ENCODE data around the gene DGKH. TPM values are rescaled to one million over a fixed set of nuclear protein-coding genes. Genes with fewer than 3 reads are reported as not detected.

Gene DGKH
- total and polyA plus RNA-seq, 10 of the 15 experiments (the other 5 are each of a cell fraction or from before 2014, with no cell fraction given) = 1.3 to 15.2 (median 7.3) TPM

DNA sequence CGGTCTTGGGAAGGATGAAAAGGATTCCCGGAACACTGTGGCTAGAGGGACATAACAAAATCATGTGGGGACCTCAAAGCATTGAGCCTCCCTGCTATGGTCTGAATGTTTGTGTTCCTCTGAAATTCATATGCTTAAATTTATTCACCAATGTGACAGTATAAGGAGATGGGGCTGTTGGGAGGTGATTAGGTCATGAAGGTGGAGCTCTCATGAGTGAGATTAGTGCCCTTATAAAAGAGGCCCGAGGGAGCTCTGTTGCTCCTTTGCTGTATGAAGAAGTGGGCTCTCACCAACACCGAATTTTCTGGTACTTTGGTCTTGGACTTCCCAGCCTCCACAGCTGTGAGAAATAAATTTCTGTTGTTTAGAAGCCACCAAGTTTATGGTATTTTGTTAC, 26.1 kb upstream of the DGKH start:
- POLR2A ChIA-PET = interaction anchor here (0.5 to 0.6 kb wide), 2 partner anchors 163 to 500 kb away, joined by 3 to 5 read pairs; no protein-coding TSS in a partner anchor
- no peak overlapping the region for H3K4me3 ChIP-seq
- CTCF ChIA-PET = interaction anchor here (1.0 kb wide), 1 partner anchor 13 kb away, joined by 3 read pairs; no protein-coding TSS in a partner anchor
- no peak for DNase-seq (ENCODE audit: low read depth, low spot score)
- RAD21 ChIA-PET (ENCODE audit: unreplicated experiment) = no interaction called here
- WGBS (ENCODE audit: insufficient coverage, insufficient replicate concordance, low lambda C conversion rate, missing lambda C conversion rate) = 35% methylated on average over 4 of the region's 4 CpGs
- H4K20me1 ChIP-seq (ENCODE audit: control insufficient read depth, insufficient read depth) = no peaks in the 10 kb centered on the region
- in situ Hi-C loops (cut with MboI) (no loop called here), intact Hi-C loops (cut with micrococcal nuclease; ENCODE audit: unreplicated experiment) (no loop called here)
- H3K27me3 ChIP-seq (replicated peaks in 1 of 2; ENCODE audit: control insufficient read depth in 2 of 2, insufficient read depth in 2 of 2, low read length in 1 of 2) = no peaks in the 10 kb centered on the region
- no peak for ATAC-seq
- no peaks in the 10 kb centered on the region for H3K36me3 ChIP-seq (ENCODE audit: control insufficient read depth in 2 of 2, insufficient read depth in 2 of 2, low read length in 1 of 2)
- H3K4me1 ChIP-seq (ENCODE audit: control insufficient read depth, insufficient read depth, low read length) = no peaks in the 10 kb centered on the region
- SMC1A ChIA-PET (ENCODE audit: uncharacterized antibody, unreplicated experiment) = interaction anchor here (1.1 kb wide), 1 partner anchor 12 kb away, joined by 3 read pairs; no protein-coding TSS in a partner anchor
- no peak overlapping the region for H2AFZ ChIP-seq (ENCODE audit: control insufficient read depth, low read depth, low read length)
- no peaks in the 10 kb centered on the region for H3K9me3 ChIP-seq (replicated peaks; ENCODE audit: control insufficient read depth, insufficient read depth, low read length)
- H3K9ac ChIP-seq (ENCODE audit: control insufficient read depth, insufficient read depth, low read length) = no peak overlapping the region
- no peak for FAIRE-seq
- H3K4me2 ChIP-seq (ENCODE audit: control insufficient read depth, insufficient read depth) = no peak overlapping the region
- H3K27ac ChIP-seq (ENCODE audit: control insufficient read depth, insufficient read depth) = no peak overlapping the region
- H3K79me2 ChIP-seq (ENCODE audit: control insufficient read depth, insufficient read depth, low read length) = no peaks in the 10 kb centered on the region
- BruUV-seq (replicated peaks) = no TSS peak
- no peak for TF ChIP-seq HCFC1 (IDR thresholded peaks at IDR 0.05; ENCODE audit: low read length)
- TF ChIP-seq POLR2AphosphoS2 (IDR thresholded peaks at IDR 0.05; ENCODE audit: low read depth, low read length) = no peak
- TF ChIP-seq RAD51 (IDR thresholded peaks at IDR 0.05) = no peak

DNA sequence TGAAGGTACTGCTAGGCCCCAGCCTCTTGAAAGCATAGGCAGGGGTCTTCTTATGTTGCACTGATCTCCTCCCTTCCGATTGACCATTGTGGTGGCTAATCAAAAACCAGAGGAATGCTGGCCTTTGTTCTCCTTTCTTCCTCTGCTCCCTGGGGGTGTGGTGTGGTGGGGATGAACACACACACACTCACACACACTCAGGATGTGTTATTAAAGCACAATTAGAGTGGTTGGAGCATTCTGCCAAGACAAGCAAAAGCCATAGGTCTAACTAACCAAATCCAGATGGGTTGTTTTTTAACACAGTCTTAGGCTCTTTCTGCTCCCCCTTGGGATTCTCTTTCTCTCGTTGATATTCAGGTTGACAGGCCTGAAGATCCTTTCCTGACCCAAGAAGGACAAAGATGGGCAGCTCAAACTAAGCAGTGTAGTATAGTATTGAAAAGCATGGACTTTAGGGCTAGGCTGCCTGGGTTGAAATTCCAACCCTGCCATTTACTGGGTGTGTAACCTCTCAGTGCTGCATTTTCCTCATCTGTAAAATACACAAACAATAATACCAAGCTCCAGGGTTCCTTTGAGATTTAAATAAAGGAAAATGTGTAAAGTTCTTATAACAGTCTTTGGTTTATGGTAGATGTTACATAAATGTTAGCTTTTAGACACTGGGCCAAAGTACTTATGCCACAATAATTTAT, 25.5 kb upstream of the DGKH start:
- intact Hi-C loops (cut with micrococcal nuclease; ENCODE audit: unreplicated experiment) (no loop called here), in situ Hi-C loops (cut with MboI) (no loop called here)
- no peaks in the 10 kb centered on the region for H3K36me3 ChIP-seq (ENCODE audit: control insufficient read depth in 2 of 2, insufficient read depth in 2 of 2, low read length in 1 of 2)
- BruUV-seq (replicated peaks) = no TSS peak
- H3K9me3 ChIP-seq (replicated peaks; ENCODE audit: control insufficient read depth, insufficient read depth, low read length) = no peaks in the 10 kb centered on the region
- RAD21 ChIA-PET (ENCODE audit: unreplicated experiment) = interaction anchor here (0.7 kb wide), 1 partner anchor 118 kb away, joined by 3 read pairs; no protein-coding TSS in a partner anchor
- H2AFZ ChIP-seq (ENCODE audit: control insufficient read depth, low read depth, low read length) = no peak overlapping the region
- SMC1A ChIA-PET (ENCODE audit: uncharacterized antibody, unreplicated experiment) = interaction anchor here (1.1 to 1.2 kb wide), 2 partner anchors 11 to 70 kb away, joined by 3 read pairs; no protein-coding TSS in a partner anchor
- H3K9ac ChIP-seq (ENCODE audit: control insufficient read depth, insufficient read depth, low read length) = no peak overlapping the region
- no peaks in the 10 kb centered on the region for H3K27me3 ChIP-seq (replicated peaks in 1 of 2; ENCODE audit: control insufficient read depth in 2 of 2, insufficient read depth in 2 of 2, low read length in 1 of 2)
- H3K4me2 ChIP-seq (ENCODE audit: control insufficient read depth, insufficient read depth) = no peak overlapping the region
- H3K27ac ChIP-seq (ENCODE audit: control insufficient read depth, insufficient read depth) = no peak overlapping the region
- 50% methylated on average over 2 of the region's 2 CpGs for WGBS (ENCODE audit: insufficient coverage, insufficient replicate concordance, low lambda C conversion rate, missing lambda C conversion rate)
- no peak overlapping the region for H3K4me3 ChIP-seq
- DNase-seq (ENCODE audit: low read depth, low spot score) = no peak
- no peaks in the 10 kb centered on the region for H4K20me1 ChIP-seq (ENCODE audit: control insufficient read depth, insufficient read depth)
- ATAC-seq = no peak
- H3K4me1 ChIP-seq (ENCODE audit: control insufficient read depth, insufficient read depth, low read length) = no peaks in the 10 kb centered on the region
- POLR2A ChIA-PET = interaction anchor here (0.6 kb wide), 1 partner anchor 500 kb away, joined by 3 read pairs; no protein-coding TSS in a partner anchor
- TF ChIP-seq FOXK2 (IDR thresholded peaks at IDR 0.05) = no peak
- no peak for TF ChIP-seq MYB (IDR thresholded peaks at IDR 0.05; ENCODE audit: borderline replicate concordance, low read depth, low read length)
- no peak for TF ChIP-seq HCFC1 (IDR thresholded peaks at IDR 0.05; ENCODE audit: low read length)
- TF ChIP-seq MTA2 (IDR thresholded peaks at IDR 0.05; ENCODE audit: low read depth) = no peak
- TF ChIP-seq ASH2L (IDR thresholded peaks at IDR 0.05; ENCODE audit: borderline replicate concordance, low read depth) = no peak
- TF ChIP-seq SREBF2 (IDR thresholded peaks at IDR 0.05; ENCODE audit: low read length) = no peak
- TF ChIP-seq NFYB (IDR thresholded peaks at IDR 0.05; ENCODE audit: insufficient read depth, low read depth, low read length) = no peak
- no peak for TF ChIP-seq NFYA (IDR thresholded peaks at IDR 0.05; ENCODE audit: borderline replicate concordance, low read depth, low read length)
- TF ChIP-seq BHLHE40 (IDR thresholded peaks at IDR 0.05; ENCODE audit: borderline replicate concordance in 1 of 2, low read depth in 2 of 2, low read length in 1 of 2) = no peak
- no peak for TF ChIP-seq SIX5 (IDR thresholded peaks at IDR 0.05; ENCODE audit: low read depth, low read length, severe bottlenecking)
- no peak for TF ChIP-seq STAT3 (IDR thresholded peaks at IDR 0.05; ENCODE audit: low read depth, low read length)
- no peak for TF ChIP-seq CBFB (IDR thresholded peaks at IDR 0.05; ENCODE audit: low read depth)
- no peak for TF ChIP-seq ATF7 (IDR thresholded peaks at IDR 0.05; ENCODE audit: low read depth)
- no peak for TF ChIP-seq LARP7 (IDR thresholded peaks at IDR 0.05)
- no peaks in the 10 kb centered on the region for H3K79me2 ChIP-seq (ENCODE audit: control insufficient read depth, insufficient read depth, low read length)
- FAIRE-seq = no peak
- CTCF ChIA-PET = interaction anchor here (1.0 kb wide), 1 partner anchor 12 kb away, joined by 3 read pairs; no protein-coding TSS in a partner anchor
